Fibroblast of gingiva (primary cell): Measurements from ENCODE around the gene CRY2.
"Not testable (repeated sequence)": the region's sequence is repeated elsewhere in the genome, so short reads cannot be mapped to it uniquely, and the experiment has no call there.

Source experiments
- DNase-seq: peaks from one replicate; pipeline ENCODE4 v3.0.0-alpha.2; 2011; ENCODE audit warnings: low read depth

CRY2 gene

DNA sequence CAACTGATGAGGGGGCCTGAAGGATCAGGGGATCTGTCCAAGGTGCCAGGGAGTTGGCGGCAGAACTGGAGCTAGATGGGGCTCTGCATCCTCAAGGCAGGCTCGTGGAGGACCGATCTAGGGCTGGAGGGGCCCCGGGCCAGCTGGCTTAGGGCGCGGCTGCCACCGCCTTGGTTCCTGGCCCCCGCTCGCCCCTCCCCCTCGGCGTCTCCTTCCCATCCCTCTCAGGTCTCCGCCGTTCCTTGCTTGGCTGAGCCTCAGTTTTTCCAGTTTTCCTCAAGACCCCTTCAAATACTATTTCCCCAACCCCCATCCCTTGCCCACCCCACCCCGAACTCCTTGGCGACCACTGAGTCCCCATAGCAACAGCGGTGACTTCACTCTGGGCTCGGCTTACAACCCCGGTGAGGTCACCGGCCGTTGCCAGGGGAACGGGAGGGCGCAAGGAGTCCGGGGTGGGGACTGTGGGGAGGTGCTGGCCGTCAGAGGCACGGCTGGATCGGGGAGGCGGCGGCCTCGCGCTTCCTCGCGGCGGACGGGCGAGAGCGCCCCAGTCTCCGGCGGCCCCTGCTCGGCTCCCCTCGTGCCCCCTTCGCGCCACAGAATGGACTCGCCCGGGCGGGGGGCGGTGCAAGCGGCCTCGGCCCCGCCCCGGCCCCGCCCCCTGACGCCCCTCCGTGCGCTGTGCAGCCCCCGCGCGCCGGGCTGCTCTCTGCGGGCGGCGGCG lies 52.3 kb downstream of the CRY2 start:
- DNase-seq = peak; percentile 84

DNA sequence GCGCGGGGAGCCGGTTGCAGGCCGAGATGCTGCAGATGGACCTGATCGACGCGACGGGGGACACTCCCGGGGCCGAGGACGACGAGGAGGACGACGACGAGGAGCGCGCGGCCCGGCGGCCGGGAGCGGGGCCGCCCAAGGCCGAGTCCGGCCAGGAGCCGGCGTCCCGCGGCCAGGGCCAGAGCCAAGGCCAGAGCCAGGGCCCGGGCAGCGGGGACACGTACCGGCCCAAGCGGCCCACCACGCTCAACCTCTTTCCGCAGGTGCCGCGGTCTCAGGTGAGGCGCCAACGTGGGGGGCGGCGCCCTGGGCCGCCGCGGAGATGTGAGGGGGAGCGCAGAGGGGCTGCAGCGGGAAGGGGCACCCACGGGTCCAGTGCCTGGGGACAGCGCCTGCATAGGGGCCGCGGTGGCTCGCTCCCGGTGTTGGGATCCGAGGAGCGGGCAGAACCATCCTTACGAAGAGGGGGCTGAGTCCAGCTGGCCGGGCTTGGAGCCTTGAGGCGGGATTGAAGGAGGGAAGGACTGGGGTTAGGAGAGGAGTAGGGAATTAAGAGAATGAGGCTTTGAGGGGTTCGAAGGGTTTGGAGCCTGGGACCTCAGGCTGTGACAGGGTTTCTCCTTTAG lies 53.0 kb downstream of the CRY2 start:
- not testable (repeated sequence) for DNase-seq

DNA sequence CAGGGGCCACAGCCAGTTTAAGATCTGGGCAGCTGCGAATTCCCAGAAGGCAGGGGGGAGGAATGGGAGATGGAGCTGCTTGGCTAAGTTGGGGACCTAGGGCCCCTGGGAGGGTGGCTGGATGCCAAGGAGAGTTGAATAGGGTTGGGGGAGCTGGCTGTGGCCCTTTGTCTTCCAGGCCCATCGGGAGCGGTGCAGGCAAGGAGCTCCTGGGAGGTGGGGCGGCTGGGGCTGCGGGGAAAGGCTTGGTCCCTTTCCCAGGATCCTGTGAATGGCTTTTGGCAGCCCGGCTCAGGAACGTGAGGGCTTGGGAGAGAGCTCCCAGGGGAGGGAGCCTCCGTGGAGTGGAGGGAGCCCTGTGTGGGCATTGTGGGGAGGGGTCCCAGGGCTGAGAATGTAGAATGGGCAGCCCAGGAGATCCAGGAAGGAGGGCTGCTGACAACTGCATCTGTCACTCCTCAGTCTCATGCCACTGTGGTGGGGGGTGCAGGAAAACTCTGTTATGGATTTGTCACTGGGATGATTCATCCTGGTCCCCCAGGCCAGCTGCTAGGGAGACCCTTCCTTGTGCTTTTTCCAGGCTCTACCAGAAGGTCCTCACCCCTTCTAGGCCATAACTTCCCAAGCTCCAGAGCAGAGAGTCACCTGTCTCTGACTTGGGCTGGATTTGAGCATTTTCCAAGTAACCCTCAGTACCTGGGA lies 53.8 kb downstream of the CRY2 start:
- no peak for DNase-seq

DNA sequence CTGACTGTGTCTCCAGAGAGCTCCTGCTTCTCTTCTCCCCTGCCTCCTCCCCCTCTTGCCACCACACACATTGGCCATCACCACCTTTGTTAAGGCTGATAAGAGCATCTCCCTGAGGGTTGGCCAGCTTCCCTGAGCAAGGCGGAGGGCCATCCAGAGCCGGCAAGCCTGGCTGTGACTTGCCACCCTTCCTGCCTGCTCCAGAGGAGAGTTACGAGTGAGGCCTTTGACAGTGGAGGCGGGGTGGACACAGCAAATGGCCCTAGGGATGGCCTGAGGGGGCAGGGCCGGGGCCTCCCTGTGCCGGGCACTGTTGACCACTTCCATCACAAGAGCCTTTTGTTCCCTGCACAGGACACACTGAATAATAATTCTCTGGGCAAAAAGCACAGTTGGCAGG lies 54.4 kb downstream of the CRY2 start:
- no peak for DNase-seq

DNA sequence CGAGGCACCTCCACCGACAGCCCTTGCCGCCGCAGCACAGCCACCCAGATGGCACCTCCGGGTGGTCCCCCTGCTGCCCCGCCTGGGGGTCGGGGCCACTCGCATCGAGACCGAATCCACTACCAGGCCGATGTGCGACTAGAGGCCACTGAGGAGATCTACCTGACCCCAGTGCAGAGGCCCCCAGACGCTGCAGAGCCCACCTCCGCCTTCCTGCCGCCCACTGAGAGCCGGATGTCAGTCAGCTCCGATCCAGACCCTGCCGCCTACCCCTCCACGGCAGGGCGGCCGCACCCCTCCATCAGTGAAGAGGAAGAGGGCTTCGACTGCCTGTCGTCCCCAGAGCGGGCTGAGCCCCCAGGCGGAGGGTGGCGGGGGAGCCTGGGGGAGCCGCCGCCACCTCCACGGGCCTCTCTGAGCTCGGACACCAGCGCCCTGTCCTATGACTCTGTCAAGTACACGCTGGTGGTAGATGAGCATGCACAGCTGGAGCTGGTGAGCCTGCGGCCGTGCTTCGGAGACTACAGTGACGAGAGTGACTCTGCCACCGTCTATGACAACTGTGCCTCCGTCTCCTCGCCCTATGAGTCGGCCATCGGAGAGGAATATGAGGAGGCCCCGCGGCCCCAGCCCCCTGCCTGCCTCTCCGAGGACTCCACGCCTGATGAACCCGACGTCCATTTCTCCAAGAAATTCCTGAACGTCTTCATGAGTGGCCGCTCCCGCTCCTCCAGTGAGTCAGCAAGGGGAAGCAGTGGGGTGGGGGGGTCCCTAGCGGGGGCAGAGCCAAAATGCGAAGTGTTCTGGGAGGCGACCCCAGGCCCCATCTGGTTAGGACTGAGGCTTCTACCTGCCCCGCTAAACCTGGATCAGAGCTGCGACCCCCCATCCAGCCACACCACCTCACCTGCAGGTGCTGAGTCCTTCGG lies 55.4 kb downstream of the CRY2 start:
- no peak for DNase-seq

DNA sequence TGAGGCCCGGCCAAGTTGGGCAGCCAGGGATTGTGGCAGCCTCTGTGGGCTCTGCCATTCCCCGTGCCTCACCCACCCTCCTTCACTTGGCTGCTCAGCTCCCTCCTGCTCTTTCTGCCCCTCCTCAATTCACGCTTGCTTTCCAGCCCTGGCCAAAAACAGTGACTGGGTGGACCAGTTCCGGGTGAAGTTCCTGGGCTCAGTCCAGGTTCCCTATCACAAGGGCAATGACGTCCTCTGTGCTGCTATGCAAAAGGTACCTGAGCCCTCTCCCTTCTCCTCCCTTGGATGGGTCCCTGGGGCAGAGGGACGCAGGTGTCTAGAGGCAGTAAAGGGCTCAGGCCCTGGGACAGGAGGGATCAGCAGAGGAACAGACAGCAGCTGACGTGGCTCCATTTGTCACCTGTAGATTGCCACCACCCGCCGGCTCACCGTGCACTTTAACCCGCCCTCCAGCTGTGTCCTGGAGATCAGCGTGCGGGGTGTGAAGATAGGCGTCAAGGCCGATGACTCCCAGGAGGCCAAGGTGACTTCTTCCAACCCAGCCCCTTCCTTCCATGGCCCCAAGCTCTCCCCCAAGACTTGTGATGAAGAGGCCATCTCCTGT lies 57.1 kb downstream of the CRY2 start:
- DNase-seq = no peak

DNA sequence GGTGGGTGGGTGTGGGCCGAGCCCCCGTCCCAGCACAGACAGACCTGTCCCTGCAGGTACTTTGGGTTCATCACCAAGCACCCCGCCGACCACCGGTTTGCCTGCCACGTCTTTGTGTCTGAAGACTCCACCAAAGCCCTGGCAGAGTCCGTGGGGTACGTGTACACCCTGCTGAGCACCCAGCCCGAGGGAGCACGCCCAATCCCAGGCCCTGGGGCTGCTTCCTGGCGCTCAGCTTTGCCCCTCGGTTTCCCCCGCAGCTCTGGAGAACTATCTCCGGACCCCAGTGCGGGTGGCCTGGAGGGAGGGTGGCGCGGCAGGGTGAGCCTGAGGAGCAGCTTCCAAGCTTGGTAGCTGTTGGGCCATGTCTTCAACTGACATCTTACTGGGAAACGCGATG lies 57.8 kb downstream of the CRY2 start:
- no peak for DNase-seq

DNA sequence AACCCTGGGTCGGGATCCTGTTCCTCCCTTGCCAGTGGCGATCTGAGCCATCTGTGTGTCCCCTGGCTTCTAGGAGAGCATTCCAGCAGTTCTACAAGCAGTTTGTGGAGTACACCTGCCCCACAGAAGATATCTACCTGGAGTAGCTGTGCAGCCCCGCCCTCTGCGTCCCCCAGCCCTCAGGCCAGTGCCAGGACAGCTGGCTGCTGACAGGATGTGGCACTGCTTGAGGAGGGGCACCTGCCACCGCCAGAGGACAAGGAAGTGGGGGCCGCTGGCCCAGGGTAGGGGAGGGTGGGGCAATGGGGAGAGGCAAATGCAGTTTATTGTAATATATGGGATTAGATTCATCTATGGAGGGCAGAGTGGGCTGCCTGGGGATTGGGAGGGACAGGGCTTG lies 58.3 kb downstream of the CRY2 start:
- DNase-seq = not testable (repeated sequence)

DNA sequence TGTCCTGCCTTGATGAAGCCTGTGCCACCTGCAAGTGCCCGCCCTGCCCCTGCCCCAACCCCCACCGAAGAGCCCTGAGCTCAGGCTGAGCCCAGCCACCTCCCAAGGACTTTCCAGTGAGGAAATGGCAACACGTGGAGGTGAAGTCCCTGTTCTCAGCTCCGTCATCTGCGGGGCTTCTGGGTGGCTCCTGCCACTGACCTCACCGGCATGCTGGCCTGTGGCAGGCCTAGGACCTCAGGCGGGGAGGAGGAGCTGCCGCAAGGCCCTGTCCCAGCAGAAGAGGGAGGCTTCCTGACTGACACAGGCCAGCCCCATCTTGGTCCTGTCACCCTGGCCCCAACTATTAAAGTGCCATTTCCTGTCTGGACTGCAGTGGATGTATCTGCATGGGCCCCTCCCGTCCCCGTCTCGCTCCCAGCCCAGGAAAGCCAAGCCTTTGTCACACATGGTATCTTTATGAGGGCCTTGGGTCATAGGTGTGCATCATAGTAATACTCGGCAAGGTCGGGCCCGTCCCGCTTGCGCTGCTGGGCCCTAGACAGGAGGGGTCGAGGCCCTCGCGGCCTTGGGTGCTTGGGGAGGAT lies 58.9 kb downstream of the CRY2 start:
- no peak for DNase-seq

DNA sequence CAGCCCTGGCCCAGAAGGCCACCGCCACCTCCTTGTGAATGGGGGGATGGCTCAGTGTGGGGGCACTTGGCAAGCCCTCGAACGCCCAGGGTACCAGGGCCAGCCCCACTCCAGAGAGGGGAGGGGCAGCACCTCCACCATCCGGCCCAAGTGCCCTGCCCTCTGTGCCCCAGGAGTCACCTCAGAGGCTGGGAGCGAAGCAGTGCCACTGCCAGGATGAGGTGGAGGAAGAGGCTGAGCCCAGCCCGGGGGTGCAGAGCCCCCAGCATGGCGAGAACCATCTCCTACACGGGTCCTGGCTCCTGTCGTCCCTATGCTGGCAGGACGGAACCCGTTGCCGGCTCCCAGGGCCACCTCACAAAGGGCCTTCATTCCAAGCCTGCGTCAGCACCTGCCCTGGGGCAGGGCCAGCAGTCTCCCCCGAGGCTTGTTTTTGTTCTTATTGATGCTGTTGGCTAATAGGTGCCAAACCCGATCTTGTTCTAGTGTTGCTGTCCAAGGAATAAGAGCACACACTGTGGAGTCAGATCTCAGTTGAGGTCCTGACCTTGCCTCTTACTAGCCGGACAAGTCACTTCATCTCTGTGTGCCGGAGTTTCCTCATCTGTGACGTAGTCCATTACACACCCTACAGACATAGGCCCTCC lies 59.8 kb downstream of the CRY2 start, which contains the start of gene FREY1:
Gene FREY1, minus strand, starts transcription at position 307 of the 647 bp plus-strand sequence. Its CDS starts 26 bp downstream, at position 281.
- peak; percentile 22 for DNase-seq

DNA sequence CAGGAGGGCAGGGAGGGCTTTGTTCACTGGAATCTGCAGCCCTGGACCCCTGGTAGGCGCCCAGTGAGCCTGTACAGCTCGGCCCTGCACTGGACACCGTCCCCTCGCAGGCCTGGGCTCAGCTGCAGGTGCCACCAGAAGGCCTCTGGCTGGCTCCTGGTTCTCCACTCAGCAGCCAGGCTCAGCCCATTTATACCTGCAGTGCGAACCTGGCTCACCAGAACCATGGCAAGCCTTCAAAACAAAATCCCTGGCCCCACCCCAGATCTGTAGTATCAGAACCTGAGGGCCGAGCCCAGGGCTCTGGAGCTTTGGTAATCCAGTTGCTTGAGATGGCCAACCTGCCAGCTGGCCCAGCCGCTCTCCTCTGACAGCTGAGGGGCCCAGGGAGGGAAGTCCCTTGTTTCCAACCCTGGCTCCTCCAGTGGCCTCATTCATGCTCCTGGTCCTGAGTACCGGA lies 60.7 kb downstream of the CRY2 start:
- no peak for DNase-seq

DNA sequence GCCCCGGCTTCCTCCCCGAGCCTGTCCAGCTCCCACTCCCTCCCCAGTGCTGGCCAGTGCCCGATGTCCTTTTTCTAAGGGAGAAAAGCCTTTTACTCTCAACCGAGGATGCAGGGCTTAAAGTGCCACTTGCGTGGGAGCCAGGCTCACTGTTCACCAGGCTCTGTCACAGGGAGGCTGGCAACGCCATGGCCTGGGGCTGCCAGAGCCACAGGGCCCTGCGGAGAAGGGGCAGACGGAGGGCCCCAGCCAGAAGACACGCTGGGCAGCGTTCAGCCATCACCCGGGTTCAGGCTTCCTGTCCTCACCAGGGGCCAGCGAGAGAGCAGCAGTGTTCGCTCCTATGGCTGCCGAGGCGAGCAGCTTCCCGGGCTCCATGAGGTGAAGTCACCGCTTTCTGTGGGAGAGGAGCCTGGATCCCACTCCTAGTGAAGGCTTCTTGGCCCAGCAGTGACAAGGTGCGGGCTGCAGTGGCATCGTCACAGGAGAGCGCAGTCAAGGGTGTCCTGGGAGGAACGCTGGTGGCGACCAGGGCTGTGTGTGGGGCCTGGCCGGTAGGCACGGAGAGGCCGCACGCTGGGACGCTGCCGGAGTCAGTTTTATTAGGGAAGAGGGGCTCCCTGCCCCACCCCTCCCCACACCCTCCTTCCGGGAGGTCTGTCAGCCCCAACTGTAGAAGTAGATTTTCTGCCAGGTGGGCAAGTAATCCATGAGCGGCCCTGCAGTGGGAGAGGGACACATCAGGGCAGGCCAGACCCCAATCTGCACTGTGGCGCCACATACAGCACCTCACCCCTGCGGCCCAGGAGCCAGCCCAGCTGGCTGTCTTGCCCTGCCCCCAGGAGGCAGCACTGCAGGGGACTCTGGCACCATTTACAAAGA lies 62.6 kb downstream of the CRY2 start:
- DNase-seq = no peak

DNA sequence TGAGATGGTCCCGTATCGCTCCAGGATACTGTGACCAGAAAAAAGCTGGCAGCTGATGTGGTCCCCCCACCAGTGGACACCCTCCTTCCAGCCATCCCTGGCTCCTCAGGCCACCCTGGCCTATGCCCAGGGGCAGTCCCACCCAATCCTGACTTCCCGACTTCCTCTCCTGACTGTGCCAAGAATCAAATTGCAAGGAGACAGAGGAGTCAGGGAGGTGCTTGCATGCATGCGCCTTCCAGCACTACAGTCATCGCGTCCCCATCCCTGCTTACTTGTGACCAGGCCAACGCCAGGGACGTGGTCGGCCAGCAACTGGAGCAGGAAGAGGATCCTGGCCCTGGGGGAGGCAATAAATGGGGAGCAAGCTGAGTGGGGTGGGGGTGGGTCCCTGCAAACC lies 63.3 kb downstream of the CRY2 start:
- DNase-seq = no peak

DNA sequence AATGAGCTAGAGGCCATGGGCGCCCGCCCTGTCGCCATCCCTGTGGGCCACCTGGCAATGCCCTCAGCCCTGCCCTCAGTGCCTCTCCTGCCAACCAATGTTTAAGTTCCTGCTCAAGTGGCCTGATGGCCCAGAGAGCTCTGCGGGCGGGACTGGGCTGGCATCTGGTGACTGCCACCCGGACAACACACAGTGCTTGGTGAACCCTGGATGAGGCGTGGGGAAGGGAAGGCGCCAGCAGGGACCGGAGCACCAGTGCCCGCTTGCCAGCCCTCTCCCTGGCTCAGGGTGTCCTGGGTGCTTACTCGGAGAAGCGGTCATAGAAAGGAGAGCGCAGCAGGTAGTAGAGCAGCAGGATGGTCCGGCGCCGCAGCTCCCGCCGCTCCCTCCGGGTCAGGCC lies 66.2 kb downstream of the CRY2 start:
- no peak for DNase-seq

DNA sequence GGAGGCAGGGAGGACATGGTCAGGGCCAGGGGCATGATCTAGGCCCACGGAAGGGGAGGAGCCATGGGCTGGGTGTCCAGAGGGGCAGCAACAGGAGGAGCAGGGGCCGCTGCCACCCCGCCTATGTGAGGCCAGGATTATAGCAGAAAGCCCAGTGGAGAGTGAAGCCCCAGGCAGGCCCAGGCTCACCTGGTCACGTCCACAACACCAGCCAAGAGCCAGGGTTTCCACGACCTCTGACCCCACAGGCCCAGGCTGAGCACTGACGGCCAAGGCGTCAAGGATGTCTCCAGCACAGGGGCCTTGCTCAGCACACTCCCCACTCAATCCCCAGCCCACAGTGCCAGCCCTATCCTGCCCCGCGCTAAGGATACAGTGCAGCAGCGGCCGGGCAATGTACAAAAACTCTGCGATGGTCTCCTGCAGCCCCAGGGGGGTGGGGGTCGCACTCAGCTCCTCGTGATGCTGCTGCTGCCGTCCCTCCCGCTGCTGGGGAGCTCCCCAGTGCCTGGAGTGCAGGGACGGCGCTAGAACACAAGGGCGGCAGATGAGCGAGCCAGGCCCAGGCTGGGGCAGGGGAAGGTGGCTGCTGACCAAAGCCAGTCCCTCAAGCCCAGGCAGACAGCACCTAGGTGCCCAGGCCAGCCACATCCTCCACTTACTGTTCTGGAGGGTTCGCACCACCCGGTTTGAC lies 66.8 kb downstream of the CRY2 start:
- no peak for DNase-seq

DNA sequence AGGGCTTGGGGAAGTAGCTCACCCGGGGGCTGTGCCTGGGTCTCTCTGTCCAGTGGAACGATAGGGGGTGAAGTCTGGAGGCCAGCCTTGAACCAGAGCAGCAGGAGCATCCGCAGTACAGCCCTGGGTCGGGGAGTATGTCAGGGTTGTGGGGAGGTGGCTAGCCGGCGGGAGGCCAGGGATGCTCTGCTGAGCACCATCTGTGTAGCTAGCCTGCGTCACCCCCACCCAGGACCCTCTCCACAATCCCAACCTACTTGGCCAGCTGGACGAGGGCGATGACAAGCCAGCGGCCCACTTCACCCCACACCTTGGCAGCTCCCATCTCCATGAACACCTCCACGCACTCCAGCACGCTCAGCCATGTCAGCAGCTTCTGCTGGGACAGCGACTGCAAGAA lies 68.2 kb downstream of the CRY2 start:
- DNase-seq = no peak

DNA sequence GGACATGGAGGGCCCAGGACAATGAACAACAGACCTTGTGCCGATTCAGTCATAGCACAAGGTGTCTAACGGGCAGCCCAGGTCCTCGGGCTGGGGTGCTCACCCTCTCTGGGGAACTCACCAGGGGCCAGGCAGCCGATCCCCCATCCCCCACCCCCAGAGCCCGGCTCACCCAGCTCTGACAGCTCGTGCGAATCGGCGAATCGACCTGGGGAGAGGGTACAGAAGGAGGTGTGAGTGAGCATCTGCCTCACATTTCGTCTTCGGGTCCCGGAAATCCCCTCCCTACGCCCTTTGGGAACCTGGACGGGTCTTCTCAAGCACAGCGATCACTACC lies 70.0 kb downstream of the CRY2 start:
- no peak for DNase-seq

DNA sequence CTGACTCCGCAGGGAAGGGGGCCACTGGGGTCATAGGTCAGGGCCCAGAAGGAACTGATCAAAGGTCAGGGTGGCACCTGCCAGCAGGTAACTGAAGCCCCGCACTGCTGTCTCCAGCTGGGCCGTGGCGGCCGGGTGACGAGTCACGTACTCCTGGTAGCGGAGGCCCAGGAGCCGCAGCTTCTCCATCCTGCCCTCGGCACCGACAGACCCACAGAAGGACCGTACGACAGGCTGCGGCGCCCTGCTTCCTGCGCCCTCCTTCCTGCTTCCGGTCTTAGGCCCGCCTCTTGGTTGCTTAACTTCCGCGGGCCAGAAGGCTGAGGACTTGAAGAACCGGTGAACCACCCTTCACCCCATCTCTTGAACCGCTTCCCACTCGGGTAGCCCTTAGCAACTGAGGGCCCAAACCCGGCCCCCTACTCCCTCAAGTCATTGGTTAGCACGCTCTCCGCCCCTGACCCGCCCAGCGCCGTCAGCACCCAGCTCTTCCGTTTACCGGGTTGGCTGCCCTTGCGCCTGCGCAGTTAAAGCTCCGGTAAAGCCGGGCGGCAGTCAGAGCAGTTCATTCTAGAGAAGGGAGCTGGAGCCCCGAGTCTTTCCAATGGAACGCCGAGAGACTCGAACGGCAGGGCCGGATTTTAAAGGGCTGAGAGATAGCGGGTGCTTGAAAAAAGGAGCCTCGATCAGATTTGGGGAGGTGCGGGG lies 70.5 kb downstream of the CRY2 start, which contains the start of gene PEX16:
Gene PEX16, minus strand, starts transcription at position 255 of the 708 bp plus-strand sequence. Its CDS starts 66 bp downstream, at position 189.
- peak; percentile 100 for DNase-seq
